Measurements from ENCODE around the gene TSNAX. TPM values are rescaled to one million over a fixed set of nuclear protein-coding genes. Genes with fewer than 3 reads are reported as not detected.
"Not testable (repeated sequence)": the region's sequence is repeated elsewhere in the genome, so short reads cannot be mapped to it uniquely, and the experiment has no call there.

The TSNAX gene
- total RNA-seq, 1 donor = 44.5 TPM

DNA sequence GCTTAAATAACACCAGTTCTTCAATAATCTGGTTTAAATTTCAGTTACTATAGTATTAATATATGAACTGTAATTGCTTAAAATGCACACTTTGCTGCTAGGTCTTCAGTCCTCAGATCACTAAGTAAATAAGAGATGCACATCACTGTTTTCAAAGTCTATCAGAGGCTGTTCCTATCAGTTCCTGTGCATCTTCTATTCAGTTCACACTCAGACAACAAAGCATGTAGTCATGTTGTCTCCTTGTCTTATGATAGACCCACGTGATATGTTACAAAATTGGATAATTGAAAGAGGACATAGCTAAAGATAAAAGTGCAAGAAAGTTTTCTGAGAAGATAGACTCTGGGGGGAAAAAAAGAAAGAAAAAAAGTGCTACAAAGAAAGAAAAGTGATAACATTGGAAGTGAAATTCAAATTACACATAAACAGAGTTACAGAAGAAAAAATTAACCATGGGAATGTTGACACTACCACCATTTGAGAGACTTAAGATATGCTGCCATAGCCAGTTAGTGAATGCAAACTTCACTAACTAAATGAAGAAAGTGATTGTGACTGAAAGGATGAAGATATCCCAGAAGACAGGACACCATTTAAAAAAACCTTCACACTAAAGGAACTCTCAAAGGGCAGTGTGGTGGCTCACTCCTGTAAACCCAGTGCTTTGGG lies 33.9 kb upstream of the TSNAX start:
- DNase-seq (ENCODE audit: insufficient read length, low spot score, missing footprints) = no peak
- Histone ChIP-seq H3K27me3 (ENCODE audit: insufficient read depth, low read length) (no peaks in the 10 kb centered on the region), H3K79me2 (ENCODE audit: insufficient read depth, low read length) (no peaks in the 10 kb centered on the region), H3K9me3 (ENCODE audit: low read depth, low read length) (peaks cover 4% of the 10 kb centered on the region), H3K4me2 (ENCODE audit: insufficient read depth, low read length) (no peak overlapping the region), H3K4me3 (ENCODE audit: insufficient read depth, low read length) (no peak overlapping the region), H3K27ac (ENCODE audit: low read depth, low read length) (no peak overlapping the region), H2AFZ (ENCODE audit: low read length) (no peak overlapping the region), H4K20me1 (ENCODE audit: insufficient read depth, low read length) (no peaks in the 10 kb centered on the region), H3K36me3 (ENCODE audit: insufficient read depth, low read length) (no peaks in the 10 kb centered on the region), H3K4me1 (ENCODE audit: insufficient read depth, low read length) (no peaks in the 10 kb centered on the region)
- TF ChIP-seq, protein P1, sequence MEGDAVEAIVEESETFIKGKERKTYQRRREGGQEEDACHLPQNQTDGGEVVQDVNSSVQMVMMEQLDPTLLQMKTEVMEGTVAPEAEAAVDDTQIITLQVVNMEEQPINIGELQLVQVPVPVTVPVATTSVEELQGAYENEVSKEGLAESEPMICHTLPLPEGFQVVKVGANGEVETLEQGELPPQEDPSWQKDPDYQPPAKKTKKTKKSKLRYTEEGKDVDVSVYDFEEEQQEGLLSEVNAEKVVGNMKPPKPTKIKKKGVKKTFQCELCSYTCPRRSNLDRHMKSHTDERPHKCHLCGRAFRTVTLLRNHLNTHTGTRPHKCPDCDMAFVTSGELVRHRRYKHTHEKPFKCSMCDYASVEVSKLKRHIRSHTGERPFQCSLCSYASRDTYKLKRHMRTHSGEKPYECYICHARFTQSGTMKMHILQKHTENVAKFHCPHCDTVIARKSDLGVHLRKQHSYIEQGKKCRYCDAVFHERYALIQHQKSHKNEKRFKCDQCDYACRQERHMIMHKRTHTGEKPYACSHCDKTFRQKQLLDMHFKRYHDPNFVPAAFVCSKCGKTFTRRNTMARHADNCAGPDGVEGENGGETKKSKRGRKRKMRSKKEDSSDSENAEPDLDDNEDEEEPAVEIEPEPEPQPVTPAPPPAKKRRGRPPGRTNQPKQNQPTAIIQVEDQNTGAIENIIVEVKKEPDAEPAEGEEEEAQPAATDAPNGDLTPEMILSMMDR (IDR thresholded peaks at IDR 0.05; ENCODE audit: extremely low read depth, low read depth, low read length) = no peak

DNA sequence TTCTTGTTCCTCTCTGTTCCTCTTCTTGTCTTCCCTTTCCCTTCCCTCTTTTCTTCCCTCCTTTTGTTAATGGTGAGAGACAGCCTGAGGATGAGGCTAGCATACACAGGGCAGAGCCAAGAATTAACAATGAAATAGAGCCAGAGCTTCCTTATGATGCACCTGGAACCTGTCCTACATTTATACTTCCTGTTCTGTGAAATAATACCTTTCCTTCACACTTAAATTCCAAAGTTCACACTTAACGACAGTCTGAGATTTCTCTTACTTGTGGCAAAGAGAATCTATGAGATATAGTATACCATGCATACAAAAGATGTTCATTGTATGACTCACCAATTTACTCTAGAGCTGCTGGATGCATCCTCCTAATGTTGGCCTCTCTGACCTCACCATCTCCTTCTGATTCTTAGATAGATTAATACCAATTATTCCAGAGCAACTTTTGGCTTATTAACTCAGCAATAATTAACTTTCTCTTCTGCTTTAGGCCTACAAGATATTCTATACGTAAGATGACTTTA lies 30.8 kb upstream of the TSNAX start:
- TF ChIP-seq, protein P1 (IDR thresholded peaks at IDR 0.05; ENCODE audit: extremely low read depth, low read depth, low read length) = no peak
- peaks cover 4% of the 10 kb centered on the region for H3K9me3 ChIP-seq (ENCODE audit: low read depth, low read length)
- no peak for DNase-seq (ENCODE audit: insufficient read length, low spot score, missing footprints)
- H3K4me3 ChIP-seq (ENCODE audit: insufficient read depth, low read length) = no peak overlapping the region
- H3K4me1 ChIP-seq (ENCODE audit: insufficient read depth, low read length) = no peaks in the 10 kb centered on the region
- H3K4me2 ChIP-seq (ENCODE audit: insufficient read depth, low read length) = no peak overlapping the region
- H3K36me3 ChIP-seq (ENCODE audit: insufficient read depth, low read length) = no peaks in the 10 kb centered on the region
- H4K20me1 ChIP-seq (ENCODE audit: insufficient read depth, low read length) = no peaks in the 10 kb centered on the region
- H3K27me3 ChIP-seq (ENCODE audit: insufficient read depth, low read length) = no peaks in the 10 kb centered on the region
- no peak overlapping the region for H2AFZ ChIP-seq (ENCODE audit: low read length)
- no peak overlapping the region for H3K27ac ChIP-seq (ENCODE audit: low read depth, low read length)
- H3K79me2 ChIP-seq (ENCODE audit: insufficient read depth, low read length) = no peaks in the 10 kb centered on the region

DNA sequence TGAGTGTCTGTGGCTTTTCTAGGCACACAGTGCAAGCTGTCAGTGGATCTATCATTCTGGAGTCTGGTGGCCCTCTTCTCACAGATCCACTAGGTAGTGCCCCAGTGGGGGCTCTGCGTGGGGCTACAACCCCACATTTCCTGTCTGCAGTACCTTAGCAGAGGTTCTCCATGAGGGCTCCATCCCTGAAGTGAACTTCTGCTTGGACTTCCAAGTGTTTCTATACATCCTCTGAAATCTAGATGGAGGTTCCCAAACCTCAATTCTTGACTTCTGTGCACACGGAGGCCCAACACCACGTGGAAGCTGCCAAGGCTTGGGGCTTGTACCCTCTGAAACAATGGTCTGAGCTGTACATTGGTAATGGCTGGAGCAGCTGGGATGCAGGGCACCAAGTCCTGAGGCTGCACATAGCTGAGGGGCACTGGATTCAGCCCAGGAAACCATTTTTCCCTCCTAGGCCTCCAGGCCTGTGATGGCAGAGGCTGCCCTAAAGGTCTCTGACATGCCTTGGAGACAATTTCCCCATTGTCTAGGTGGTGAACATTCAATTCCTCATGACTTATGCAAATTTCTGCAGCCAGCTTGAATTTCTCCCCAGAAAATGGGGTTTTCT lies 29.2 kb upstream of the TSNAX start:
- TF ChIP-seq, protein P1 (IDR thresholded peaks at IDR 0.05; ENCODE audit: extremely low read depth, low read depth, low read length) = no peak
- H3K27me3 ChIP-seq (ENCODE audit: insufficient read depth, low read length) = no peaks in the 10 kb centered on the region
- no peak overlapping the region for H3K27ac ChIP-seq (ENCODE audit: low read depth, low read length)
- H3K4me3 ChIP-seq (ENCODE audit: insufficient read depth, low read length) = no peak overlapping the region
- DNase-seq (ENCODE audit: insufficient read length, low spot score, missing footprints) = no peak
- H3K4me1 ChIP-seq (ENCODE audit: insufficient read depth, low read length) = no peaks in the 10 kb centered on the region
- peaks cover 4% of the 10 kb centered on the region for H3K9me3 ChIP-seq (ENCODE audit: low read depth, low read length)
- H2AFZ ChIP-seq (ENCODE audit: low read length) = no peak overlapping the region
- no peaks in the 10 kb centered on the region for H4K20me1 ChIP-seq (ENCODE audit: insufficient read depth, low read length)
- no peaks in the 10 kb centered on the region for H3K79me2 ChIP-seq (ENCODE audit: insufficient read depth, low read length)
- H3K4me2 ChIP-seq (ENCODE audit: insufficient read depth, low read length) = no peak overlapping the region
- no peaks in the 10 kb centered on the region for H3K36me3 ChIP-seq (ENCODE audit: insufficient read depth, low read length)

DNA sequence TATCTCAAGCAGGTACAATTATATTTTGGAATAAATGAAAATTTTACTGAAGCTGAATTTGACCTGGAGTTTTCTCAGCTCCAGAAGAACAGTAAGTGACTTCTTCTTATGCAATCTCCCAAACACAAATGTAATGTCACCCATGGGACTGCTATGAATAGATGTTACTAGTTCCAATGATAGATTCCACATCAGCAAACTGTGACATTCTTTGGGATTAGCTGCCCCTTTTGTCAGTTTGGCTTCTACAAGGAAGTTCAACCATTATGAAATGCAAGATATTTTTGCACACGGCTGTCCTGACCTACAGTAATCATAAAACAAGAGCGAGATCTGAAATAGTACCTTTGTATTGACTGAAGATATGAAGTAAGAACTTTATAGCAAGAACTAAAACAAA lies 27.8 kb upstream of the TSNAX start:
- Histone ChIP-seq H3K27me3 (ENCODE audit: insufficient read depth, low read length) (no peaks in the 10 kb centered on the region), H4K20me1 (ENCODE audit: insufficient read depth, low read length) (no peaks in the 10 kb centered on the region)
- DNase-seq (ENCODE audit: insufficient read length, low spot score, missing footprints) = no peak

DNA sequence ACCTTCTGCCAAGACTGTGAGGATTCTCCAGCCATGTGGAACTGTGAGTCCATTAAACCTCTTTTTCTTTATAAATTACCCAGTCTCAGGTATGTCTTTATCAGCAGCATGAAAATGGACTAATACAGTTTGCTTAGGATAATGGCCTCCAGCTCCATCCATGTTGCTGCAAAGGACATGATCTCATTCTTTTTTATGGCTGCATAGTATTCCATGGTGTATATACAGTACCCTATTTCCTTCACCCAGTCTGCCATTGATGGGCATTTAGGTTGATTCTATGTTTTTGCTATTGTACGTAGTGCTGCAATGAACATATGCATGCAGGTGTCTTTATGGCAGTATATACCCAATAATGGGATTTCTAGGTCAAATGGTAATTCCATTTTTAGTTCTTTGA lies 25.3 kb upstream of the TSNAX start:
- H3K4me1 ChIP-seq (ENCODE audit: insufficient read depth, low read length) = not testable (repeated sequence)

More for the DNA sequence above, 27.8 kb upstream of the TSNAX start:
- Histone ChIP-seq H3K9me3 (ENCODE audit: low read depth, low read length) (peaks cover 4% of the 10 kb centered on the region), H2AFZ (ENCODE audit: low read length) (no peak overlapping the region), H3K4me3 (ENCODE audit: insufficient read depth, low read length) (no peak overlapping the region), H3K27ac (ENCODE audit: low read depth, low read length) (no peak overlapping the region), H3K4me1 (ENCODE audit: insufficient read depth, low read length) (no peaks in the 10 kb centered on the region), H3K79me2 (ENCODE audit: insufficient read depth, low read length) (no peaks in the 10 kb centered on the region), H3K36me3 (ENCODE audit: insufficient read depth, low read length) (no peaks in the 10 kb centered on the region), H3K4me2 (ENCODE audit: insufficient read depth, low read length) (no peak overlapping the region)
- TF ChIP-seq, protein P1 (IDR thresholded peaks at IDR 0.05; ENCODE audit: extremely low read depth, low read depth, low read length) = no peak

More for the DNA sequence above, 25.3 kb upstream of the TSNAX start:
- H3K27ac ChIP-seq (ENCODE audit: low read depth, low read length); DNase-seq (ENCODE audit: insufficient read length, low spot score, missing footprints); H3K9me3 ChIP-seq (ENCODE audit: low read depth, low read length); H2AFZ ChIP-seq (ENCODE audit: low read length); H4K20me1 ChIP-seq (ENCODE audit: insufficient read depth, low read length); H3K36me3 ChIP-seq (ENCODE audit: insufficient read depth, low read length); H3K4me2 ChIP-seq (ENCODE audit: insufficient read depth, low read length); H3K27me3 ChIP-seq (ENCODE audit: insufficient read depth, low read length); H3K4me3 ChIP-seq (ENCODE audit: insufficient read depth, low read length); H3K79me2 ChIP-seq (ENCODE audit: insufficient read depth, low read length): not testable (repeated sequence)
